ENCODE measurements around the gene CNGB1.

- TF ChIP-seq, protein P1, sequence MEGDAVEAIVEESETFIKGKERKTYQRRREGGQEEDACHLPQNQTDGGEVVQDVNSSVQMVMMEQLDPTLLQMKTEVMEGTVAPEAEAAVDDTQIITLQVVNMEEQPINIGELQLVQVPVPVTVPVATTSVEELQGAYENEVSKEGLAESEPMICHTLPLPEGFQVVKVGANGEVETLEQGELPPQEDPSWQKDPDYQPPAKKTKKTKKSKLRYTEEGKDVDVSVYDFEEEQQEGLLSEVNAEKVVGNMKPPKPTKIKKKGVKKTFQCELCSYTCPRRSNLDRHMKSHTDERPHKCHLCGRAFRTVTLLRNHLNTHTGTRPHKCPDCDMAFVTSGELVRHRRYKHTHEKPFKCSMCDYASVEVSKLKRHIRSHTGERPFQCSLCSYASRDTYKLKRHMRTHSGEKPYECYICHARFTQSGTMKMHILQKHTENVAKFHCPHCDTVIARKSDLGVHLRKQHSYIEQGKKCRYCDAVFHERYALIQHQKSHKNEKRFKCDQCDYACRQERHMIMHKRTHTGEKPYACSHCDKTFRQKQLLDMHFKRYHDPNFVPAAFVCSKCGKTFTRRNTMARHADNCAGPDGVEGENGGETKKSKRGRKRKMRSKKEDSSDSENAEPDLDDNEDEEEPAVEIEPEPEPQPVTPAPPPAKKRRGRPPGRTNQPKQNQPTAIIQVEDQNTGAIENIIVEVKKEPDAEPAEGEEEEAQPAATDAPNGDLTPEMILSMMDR (IDR thresholded peaks at IDR 0.05), result no peak
- TF ChIP-seq, protein P2, sequence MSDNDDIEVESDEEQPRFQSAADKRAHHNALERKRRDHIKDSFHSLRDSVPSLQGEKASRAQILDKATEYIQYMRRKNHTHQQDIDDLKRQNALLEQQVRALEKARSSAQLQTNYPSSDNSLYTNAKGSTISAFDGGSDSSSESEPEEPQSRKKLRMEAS (IDR thresholded peaks at IDR 0.05; ENCODE audit: low read depth), result no peak
- no peak for TF ChIP-seq MXI1 (IDR thresholded peaks at IDR 0.05; ENCODE audit: low read depth, low read length)
- no peak for TF ChIP-seq JUND (IDR thresholded peaks at IDR 0.05)
- no peak for TF ChIP-seq POLR2AphosphoS5 (IDR thresholded peaks at IDR 0.05; ENCODE audit: low read depth, low read length)
- TF ChIP-seq, protein P3, sequence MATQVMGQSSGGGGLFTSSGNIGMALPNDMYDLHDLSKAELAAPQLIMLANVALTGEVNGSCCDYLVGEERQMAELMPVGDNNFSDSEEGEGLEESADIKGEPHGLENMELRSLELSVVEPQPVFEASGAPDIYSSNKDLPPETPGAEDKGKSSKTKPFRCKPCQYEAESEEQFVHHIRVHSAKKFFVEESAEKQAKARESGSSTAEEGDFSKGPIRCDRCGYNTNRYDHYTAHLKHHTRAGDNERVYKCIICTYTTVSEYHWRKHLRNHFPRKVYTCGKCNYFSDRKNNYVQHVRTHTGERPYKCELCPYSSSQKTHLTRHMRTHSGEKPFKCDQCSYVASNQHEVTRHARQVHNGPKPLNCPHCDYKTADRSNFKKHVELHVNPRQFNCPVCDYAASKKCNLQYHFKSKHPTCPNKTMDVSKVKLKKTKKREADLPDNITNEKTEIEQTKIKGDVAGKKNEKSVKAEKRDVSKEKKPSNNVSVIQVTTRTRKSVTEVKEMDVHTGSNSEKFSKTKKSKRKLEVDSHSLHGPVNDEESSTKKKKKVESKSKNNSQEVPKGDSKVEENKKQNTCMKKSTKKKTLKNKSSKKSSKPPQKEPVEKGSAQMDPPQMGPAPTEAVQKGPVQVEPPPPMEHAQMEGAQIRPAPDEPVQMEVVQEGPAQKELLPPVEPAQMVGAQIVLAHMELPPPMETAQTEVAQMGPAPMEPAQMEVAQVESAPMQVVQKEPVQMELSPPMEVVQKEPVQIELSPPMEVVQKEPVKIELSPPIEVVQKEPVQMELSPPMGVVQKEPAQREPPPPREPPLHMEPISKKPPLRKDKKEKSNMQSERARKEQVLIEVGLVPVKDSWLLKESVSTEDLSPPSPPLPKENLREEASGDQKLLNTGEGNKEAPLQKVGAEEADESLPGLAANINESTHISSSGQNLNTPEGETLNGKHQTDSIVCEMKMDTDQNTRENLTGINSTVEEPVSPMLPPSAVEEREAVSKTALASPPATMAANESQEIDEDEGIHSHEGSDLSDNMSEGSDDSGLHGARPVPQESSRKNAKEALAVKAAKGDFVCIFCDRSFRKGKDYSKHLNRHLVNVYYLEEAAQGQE (IDR thresholded peaks at IDR 0.05; ENCODE audit: low read depth, low read length), result no peak
- TF ChIP-seq EP300 (IDR thresholded peaks at IDR 0.05; ENCODE audit: borderline replicate concordance in 1 of 2, low read depth in 1 of 2, low read length in 1 of 2), result no peak
Observed at GRCh38 chr16:57925310-57925709, 45.6 kb downstream of the CNGB1 start.

Data from SK-N-SH (cell line).